Common myeloid progenitor, CD34-positive (primary cell): Measurements from ENCODE around the gene MEGF8.

Experiments
- CTCF ChIA-PET: fragments of 350-600 bp; sonication (Branson Sonifier 250); formaldehyde crosslinking; loops from one replicate; lab custom pipeline; 2021; ENCODE audit warnings: antibody characterized with exemption; lab: Charles Lee
- POLR2A ChIA-PET: fragments of 350-600 bp; sonication (Branson Sonifier 250); formaldehyde crosslinking; loops from one replicate; lab custom pipeline; 2021; ENCODE audit warnings: antibody characterized with exemption; lab: Charles Lee
- DNase-seq, 3 donors: peaks; one replicate each; pipeline versions ENCODE4 v3.0.0 to v3.0.0-alpha.2; 2013
- H3K27ac ChIP-seq, 2 experiments: 1 replicate in 1 of 2; 2 replicates in 1 of 2; pipeline ENCODE4 v1.7.0; 2013; ENCODE audit warnings: inconsistent platforms in 2 of 2, low read length in 2 of 2, mild to moderate bottlenecking in 2 of 2, low read depth in 1 of 2, moderate library complexity in 1 of 2; ENCODE audit not compliant: severe bottlenecking in 2 of 2, insufficient read depth in 1 of 2, poor library complexity in 1 of 2
- H3K27me3 ChIP-seq, 5 experiments: replicated peaks in 2 of 5; 1 replicate in 3 of 5; 2 replicates in 2 of 5; pipeline versions ENCODE4 v1.6.1 to v1.7.0; 2013; ENCODE audit warnings: low read length in 4 of 5, mild to moderate bottlenecking in 2 of 5, moderate library complexity in 2 of 5, inconsistent platforms in 1 of 5; ENCODE audit not compliant: insufficient read depth in 5 of 5, control insufficient read depth in 4 of 5
- H3K36me3 ChIP-seq, 4 experiments: 1 replicate in 2 of 4; 2 replicates in 2 of 4; pipeline versions ENCODE4 v1.6.1 to v1.7.0; 2013; ENCODE audit warnings: low read length in 3 of 4, control low read depth in 1 of 4, mild to moderate bottlenecking in 1 of 4; ENCODE audit not compliant: control insufficient read depth in 4 of 4, insufficient read depth in 4 of 4
- H3K4me1 ChIP-seq, 4 experiments: 1 replicate in 3 of 4; 2 replicates in 1 of 4; pipeline versions ENCODE4 v1.6.1 to v1.7.1; 2013; ENCODE audit warnings: low read length in 3 of 4, mild to moderate bottlenecking in 3 of 4, control low read depth in 1 of 4, inconsistent platforms in 1 of 4, moderate library complexity in 1 of 4; ENCODE audit not compliant: control insufficient read depth in 4 of 4, insufficient read depth in 4 of 4; ENCODE audit errors: control extremely low read depth in 1 of 4
- H3K4me3 ChIP-seq, 7 experiments: 1 replicate in 4 of 7; 2 replicates in 3 of 7; pipeline versions ENCODE4 v1.5.1 to v1.7.0; 2013; ENCODE audit warnings: mild to moderate bottlenecking in 7 of 7, low read length in 6 of 7, moderate library complexity in 6 of 7, inconsistent platforms in 2 of 7, low read depth in 2 of 7, control low read depth in 1 of 7; ENCODE audit not compliant: insufficient read depth in 4 of 7, control insufficient read depth in 1 of 7; ENCODE audit errors: extremely low read depth in 1 of 7
- H3K9me3 ChIP-seq, 5 experiments: 1 replicate in 4 of 5; 2 replicates in 1 of 5; pipeline versions ENCODE4 v1.6.1 to v1.7.1; 2013; ENCODE audit warnings: low read length in 4 of 5, mild to moderate bottlenecking in 2 of 5, inconsistent platforms in 1 of 5, low read depth in 1 of 5, moderate library complexity in 1 of 5; ENCODE audit not compliant: control insufficient read depth in 4 of 5, insufficient read depth in 2 of 5; ENCODE audit errors: control extremely low read depth in 1 of 5
- WGBS: methylation state at CpG from one replicate; pipeline ENCODE4 v1.1.5; 2013; ENCODE audit not compliant: insufficient coverage; 5-methylcytosine and 5-hydroxymethylcytosine counted together

MEGF8 gene

DNA sequence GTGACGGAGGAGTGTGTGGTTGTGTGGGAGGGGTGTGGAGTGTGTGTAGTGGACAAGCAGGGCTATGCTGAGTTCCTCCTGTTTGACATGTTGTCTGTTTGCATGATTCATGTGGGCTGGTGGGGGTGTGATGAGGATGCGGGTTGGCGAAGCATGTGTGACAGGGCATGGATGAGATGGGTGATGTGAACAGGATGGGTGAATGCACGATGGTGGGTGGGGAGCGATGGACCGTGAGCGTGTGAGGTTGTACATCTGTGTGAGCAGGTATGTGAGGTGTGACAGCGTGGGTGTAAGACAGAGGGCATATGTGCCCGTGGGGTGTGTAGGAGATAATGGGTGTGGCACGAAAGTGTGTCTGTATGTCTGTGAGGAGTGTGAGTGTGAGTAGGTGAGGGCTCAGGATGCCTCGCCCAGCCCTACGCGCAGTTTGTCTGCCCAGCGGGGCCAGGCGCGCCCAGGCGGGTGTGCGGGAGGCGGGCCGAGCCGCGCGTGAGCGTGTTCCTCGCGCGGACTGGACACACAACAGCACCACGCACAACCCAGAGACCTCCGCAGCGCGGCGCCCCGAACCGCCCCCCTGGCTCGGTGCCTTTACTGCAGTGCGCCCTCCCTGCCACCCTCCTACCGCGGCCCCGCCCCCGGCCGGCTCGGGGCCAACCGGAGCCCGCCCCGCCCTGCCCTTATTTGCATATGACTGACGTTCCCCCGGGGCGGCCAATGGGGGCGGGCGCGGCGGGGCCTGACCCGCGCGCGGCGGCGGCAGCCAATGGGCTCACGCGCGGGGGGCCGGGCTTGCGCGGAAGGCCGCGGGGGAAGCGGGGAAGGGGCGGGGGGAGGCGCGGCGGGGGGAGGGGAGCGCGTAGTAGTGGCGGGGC, 42.0 kb upstream of the MEGF8 start:
- H3K9me3 ChIP-seq = no peaks in the 10 kb centered on the region
- H3K27ac ChIP-seq = peak overlapping the region; percentile 4 to 73
- H3K36me3 ChIP-seq = peaks cover 4 to 23% (median 15%) of the 10 kb centered on the region in 4 experiments
- peak; percentile 93 to 97 (median 96) for DNase-seq
- peaks cover 9 to 72% (median 63%) of the 10 kb centered on the region in 4 experiments for H3K4me1 ChIP-seq
- CTCF ChIA-PET = interaction anchor here (1.8 to 7.5 kb wide), 2 partner anchors 13 to 36 kb away, joined by 7 to 159 read pairs; partner anchors contain the start of gene GSK3A
- 1% methylated on average over 35 of the region's 74 CpGs for WGBS
- no peaks in the 10 kb centered on the region for H3K27me3 ChIP-seq
- POLR2A ChIA-PET = no interaction called here
- H3K4me3 ChIP-seq = peak overlapping the region in 6 of 7 experiments; percentile 2 to 91 (median 64)

DNA sequence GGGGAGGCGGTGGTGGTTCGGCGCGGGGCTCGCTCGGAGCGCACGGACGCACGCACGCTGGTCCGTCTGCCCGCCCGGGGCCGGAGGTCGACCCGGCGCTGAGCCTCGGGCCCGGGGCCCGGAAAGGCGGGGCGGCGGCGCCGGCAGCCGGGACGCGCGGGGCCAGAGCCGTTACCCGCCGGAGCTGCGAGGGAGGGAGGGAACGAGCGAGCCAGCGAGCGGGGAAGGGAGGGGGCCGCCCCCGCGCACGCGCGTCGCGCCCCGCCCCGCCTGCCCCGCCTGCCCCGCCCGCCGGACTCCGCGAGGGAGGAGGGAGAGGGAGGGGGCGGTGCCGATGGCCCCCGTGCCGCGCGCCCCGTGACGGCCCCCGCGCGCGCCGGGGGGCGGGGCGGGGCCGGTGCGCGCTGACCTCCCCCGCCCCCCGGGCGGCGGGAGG, 41.4 kb upstream of the MEGF8 start:
- 0% methylated on average over 39 of the region's 76 CpGs for WGBS
- peak overlapping the region in 1 of 2 experiments; percentile 66 for H3K27ac ChIP-seq
- peaks cover 9 to 66% (median 57%) of the 10 kb centered on the region in 4 experiments for H3K4me1 ChIP-seq
- peak overlapping the region in 5 of 7 experiments; percentile 59 to 83 (median 70) for H3K4me3 ChIP-seq
- peaks cover 4 to 29% (median 20%) of the 10 kb centered on the region in 4 experiments for H3K36me3 ChIP-seq
- no peaks in the 10 kb centered on the region for H3K27me3 ChIP-seq
- DNase-seq = peak; percentile 67 to 83 (median 83)
- ChIA-PET POLR2A (interaction anchor here (1.1 kb wide), 1 partner anchor 42 kb away, joined by 4 read pairs; the partner anchor contains the start of gene GSK3A), CTCF (interaction anchor here (1.4 kb wide), 1 partner anchor 32 kb away, joined by 3 read pairs; no protein-coding TSS in a partner anchor)
- no peaks in the 10 kb centered on the region for H3K9me3 ChIP-seq

- peaks cover 4 to 36% (median 27%) of the 10 kb centered on the region in 4 experiments for H3K36me3 ChIP-seq
- peaks cover 9 to 59% (median 50%) of the 10 kb centered on the region in 4 experiments for H3K4me1 ChIP-seq
- no peaks in the 10 kb centered on the region for H3K9me3 ChIP-seq
- WGBS = under 1% methylated on average over 35 of the region's 41 CpGs
- POLR2A ChIA-PET = interaction anchor here (1.1 kb wide), 1 partner anchor 42 kb away, joined by 4 read pairs; the partner anchor contains the start of gene GSK3A
- H3K27ac ChIP-seq = peak overlapping the region in 1 of 2 experiments; percentile 76
- CTCF ChIA-PET = interaction anchor here (1.0 to 1.4 kb wide), 2 partner anchors 33 to 177 kb away, joined by 3 to 5 read pairs; no protein-coding TSS in a partner anchor
- peak in 1 of 3 donors; percentile 48 for DNase-seq
- H3K4me3 ChIP-seq = peak overlapping the region; percentile 35 to 87 (median 83)
- H3K27me3 ChIP-seq = no peaks in the 10 kb centered on the region
Observed at GRCh38 chr19:42284591-42285341, 40.7 kb upstream of the MEGF8 start.

GRCh38 chr19:42285541-42285941, 39.9 kb upstream of the MEGF8 start:
- H3K36me3 ChIP-seq = peaks cover 4 to 44% (median 33%) of the 10 kb centered on the region in 4 experiments
- POLR2A ChIA-PET = no interaction called here
- 5% methylated on average over 4 of the region's 5 CpGs for WGBS
- CTCF ChIA-PET = interaction anchor here (1.0 to 1.4 kb wide), 2 partner anchors 34 to 177 kb away, joined by 3 to 5 read pairs; no protein-coding TSS in a partner anchor
- H3K27ac ChIP-seq = peak overlapping the region in 1 of 2 experiments; percentile 76
- H3K4me3 ChIP-seq = peak overlapping the region in 6 of 7 experiments; percentile 73 to 87 (median 84)
- H3K4me1 ChIP-seq = peaks cover 9 to 52% (median 50%) of the 10 kb centered on the region in 4 experiments
- DNase-seq = peak; percentile 49 to 89 (median 87)
- H3K9me3 ChIP-seq = no peaks in the 10 kb centered on the region
- no peaks in the 10 kb centered on the region for H3K27me3 ChIP-seq

DNA sequence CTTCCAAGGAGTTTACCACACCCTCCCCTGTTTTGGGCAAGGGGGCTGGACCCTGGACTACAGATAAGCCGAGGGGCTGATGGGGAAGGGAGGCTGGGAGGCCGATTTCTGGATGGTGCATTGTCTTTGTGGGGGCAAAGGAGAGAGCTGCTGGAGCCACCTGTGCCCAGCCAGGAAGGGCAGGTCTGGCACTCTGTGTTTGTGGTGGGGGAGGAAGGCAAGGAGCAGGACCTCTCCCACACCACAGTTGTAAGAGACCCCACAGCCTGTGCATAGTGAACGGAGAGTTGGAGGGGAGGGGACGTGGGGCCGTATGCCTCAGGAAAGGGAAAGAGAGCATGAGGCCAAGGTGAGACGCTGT, 39.5 kb upstream of the MEGF8 start:
- Histone ChIP-seq H3K4me3 (peak overlapping the region in 6 of 7 experiments; percentile 73 to 87 (median 84)), H3K27ac (peak overlapping the region in 1 of 2 experiments; percentile 76)

DNA sequence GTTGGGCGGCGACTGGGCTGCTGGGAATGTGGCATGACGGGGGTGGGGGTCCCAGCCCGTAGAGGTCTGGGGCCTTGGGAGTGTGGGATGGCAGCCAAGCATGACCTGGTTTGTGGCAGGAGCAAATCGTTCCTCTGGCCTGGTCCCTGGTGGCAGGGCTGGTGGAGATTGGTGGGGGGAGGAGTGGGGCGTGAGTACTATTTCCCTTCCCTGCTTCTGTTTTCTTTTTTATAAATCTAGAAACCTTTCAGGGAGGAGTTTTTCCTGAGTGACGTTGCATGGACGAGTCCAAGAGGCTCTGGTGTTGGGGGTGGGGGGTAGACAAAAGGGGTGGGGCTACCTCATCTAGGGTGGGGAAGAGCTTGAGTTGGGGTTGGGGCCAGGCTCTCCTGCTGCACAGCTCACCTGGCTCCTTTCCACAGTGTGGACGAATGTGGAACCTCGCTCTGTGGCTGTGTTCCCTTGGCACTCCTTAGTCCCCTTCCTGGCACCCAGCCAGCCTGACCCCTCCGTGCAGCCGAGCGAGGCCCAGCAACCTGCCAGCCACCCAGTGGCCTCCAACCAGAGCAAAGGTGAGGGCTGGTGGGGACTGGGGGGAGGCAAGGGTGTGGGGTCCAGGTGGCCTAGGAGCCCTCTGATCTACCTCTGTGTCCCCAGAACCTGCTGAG, 39.0 kb upstream of the MEGF8 start:
- Histone ChIP-seq H3K27ac (peak overlapping the region in 1 of 2 experiments; percentile 76), H3K4me1 (peaks cover 9 to 46% (median 44%) of the 10 kb centered on the region in 4 experiments), H3K27me3 (no peaks in the 10 kb centered on the region), H3K9me3 (no peaks in the 10 kb centered on the region), H3K36me3 (peaks cover 4 to 53% (median 40%) of the 10 kb centered on the region in 4 experiments), H3K4me3 (peak overlapping the region in 6 of 7 experiments; percentile 73 to 87 (median 84))
- 23% methylated on average over 6 of the region's 13 CpGs for WGBS
- peak; percentile 55 to 81 (median 81) for DNase-seq
- ChIA-PET CTCF (interaction anchor here (1.1 to 1.8 kb wide), 2 partner anchors 13 to 178 kb away, joined by 3 to 5 read pairs; no protein-coding TSS in a partner anchor), POLR2A (no interaction called here)

More for the DNA sequence above, 39.5 kb upstream of the MEGF8 start:
- no peak for DNase-seq
- peaks cover 9 to 51% (median 49%) of the 10 kb centered on the region in 4 experiments for H3K4me1 ChIP-seq
- 0% methylated on average over 4 of the region's 6 CpGs for WGBS
- H3K27me3 ChIP-seq = no peaks in the 10 kb centered on the region
- peaks cover 4 to 48% (median 37%) of the 10 kb centered on the region in 4 experiments for H3K36me3 ChIP-seq
- no peaks in the 10 kb centered on the region for H3K9me3 ChIP-seq
- POLR2A ChIA-PET = no interaction called here
- CTCF ChIA-PET = no interaction called here
